ENCODE measurements around the gene CER1.

CER1 gene

DNA sequence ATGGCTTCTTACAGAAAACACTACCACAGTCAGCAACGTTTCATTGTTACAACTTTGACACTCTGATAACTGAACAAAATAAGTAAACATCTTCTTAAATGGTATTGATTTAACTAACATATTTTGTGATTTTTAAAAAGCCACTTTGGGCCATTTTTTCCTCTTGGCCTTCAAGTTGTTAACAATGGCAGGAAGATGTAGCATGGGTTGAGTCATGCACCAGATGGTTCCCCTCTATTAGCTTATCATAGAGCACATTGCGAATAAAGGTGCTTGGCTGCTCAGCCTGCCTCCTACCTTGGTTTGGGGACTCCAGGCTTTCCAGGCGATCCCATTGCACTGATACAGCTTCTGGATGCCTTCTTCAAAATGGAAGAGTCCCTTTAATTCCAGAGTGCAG is 24.1 kb upstream of the CER1 start:
- Mint-ChIP-seq H3K27ac (no peak overlapping the region), H3K9me3 (no peaks in the 10 kb centered on the region), H3K27me3 (ENCODE audit: low read depth) (peaks cover 19% of the 10 kb centered on the region), H3K36me3 (ENCODE audit: low read depth) (no peaks in the 10 kb centered on the region), H3K4me1 (ENCODE audit: low read depth) (no peaks in the 10 kb centered on the region), H3K4me3 (no peak overlapping the region)
- DNase-seq (ENCODE audit: low spot score), result no peak

DNA sequence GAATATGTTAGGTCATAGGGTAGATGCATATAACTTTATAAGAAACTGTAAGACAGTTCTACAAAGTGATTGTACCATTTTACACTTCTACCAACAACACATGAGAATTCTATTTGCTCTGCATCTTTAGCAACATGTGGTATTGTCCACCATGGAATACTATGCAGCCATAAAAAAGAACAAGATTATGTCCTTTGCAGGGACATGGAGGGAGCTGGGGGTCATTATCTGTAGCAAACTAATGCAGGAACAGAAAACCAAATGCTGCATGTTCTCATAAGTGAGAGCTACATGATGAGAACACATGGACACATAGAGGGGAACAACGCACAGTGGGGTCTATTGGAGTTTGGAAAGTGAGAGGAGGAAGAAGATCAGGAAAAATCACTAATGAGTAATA is 22.2 kb upstream of the CER1 start:
- no peaks in the 10 kb centered on the region for H3K36me3 Mint-ChIP-seq (ENCODE audit: low read depth)
- DNase-seq (ENCODE audit: low spot score), result no peak
- no peaks in the 10 kb centered on the region for H3K9me3 Mint-ChIP-seq
- no peak overlapping the region for H3K27ac Mint-ChIP-seq
- no peaks in the 10 kb centered on the region for H3K4me1 Mint-ChIP-seq (ENCODE audit: low read depth)
- no peak overlapping the region for H3K4me3 Mint-ChIP-seq
- peaks cover 11% of the 10 kb centered on the region for H3K27me3 Mint-ChIP-seq (ENCODE audit: low read depth)

DNA sequence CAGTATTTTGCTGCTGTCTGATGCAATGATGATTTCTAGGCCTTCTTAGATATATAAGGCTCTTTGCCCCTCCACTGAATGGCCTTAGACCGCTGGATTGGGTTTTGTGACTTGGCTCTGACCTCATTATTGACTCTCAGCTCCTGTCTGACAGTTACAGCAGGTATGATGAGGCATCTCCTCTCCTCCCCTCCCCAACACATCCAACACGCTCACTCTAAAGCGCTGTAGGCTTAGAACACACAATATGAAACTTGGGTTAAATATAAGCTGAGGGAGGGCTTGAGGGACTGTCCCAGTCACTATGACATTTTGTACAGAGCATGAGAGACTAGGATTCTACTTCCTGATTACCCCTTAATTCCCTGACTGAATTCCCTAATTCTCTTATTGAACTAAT is 18.8 kb upstream of the CER1 start:
- Mint-ChIP-seq H3K4me3 (no peak overlapping the region), H3K9me3 (no peaks in the 10 kb centered on the region), H3K4me1 (ENCODE audit: low read depth) (no peaks in the 10 kb centered on the region), H3K36me3 (ENCODE audit: low read depth) (no peaks in the 10 kb centered on the region), H3K27me3 (ENCODE audit: low read depth) (no peaks in the 10 kb centered on the region), H3K27ac (no peak overlapping the region)
- DNase-seq (ENCODE audit: low spot score), result no peak

DNA sequence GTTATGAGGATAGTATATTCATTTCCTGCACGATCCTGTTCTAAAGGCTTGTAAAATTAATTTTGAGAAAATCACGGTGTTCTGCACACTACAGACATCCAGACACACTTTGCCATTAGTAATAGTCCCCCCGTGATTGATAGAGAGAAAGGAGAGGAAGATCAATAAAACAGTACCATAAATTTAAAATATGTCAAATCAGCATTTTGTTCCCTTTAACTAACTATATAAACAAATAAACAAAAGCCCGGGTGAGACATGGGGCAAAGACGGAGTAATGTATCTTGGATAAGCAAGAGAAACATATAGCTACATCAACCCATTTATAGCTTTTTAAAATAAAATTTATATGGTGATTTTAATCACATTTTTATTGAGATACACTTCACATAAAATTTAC is 10.6 kb upstream of the CER1 start:
- Mint-ChIP-seq H3K27ac (no peak overlapping the region), H3K9me3 (no peaks in the 10 kb centered on the region), H3K4me3 (no peak overlapping the region), H3K27me3 (ENCODE audit: low read depth) (no peaks in the 10 kb centered on the region), H3K36me3 (ENCODE audit: low read depth) (no peaks in the 10 kb centered on the region), H3K4me1 (ENCODE audit: low read depth) (no peaks in the 10 kb centered on the region)
- DNase-seq (ENCODE audit: low spot score), result no peak

DNA sequence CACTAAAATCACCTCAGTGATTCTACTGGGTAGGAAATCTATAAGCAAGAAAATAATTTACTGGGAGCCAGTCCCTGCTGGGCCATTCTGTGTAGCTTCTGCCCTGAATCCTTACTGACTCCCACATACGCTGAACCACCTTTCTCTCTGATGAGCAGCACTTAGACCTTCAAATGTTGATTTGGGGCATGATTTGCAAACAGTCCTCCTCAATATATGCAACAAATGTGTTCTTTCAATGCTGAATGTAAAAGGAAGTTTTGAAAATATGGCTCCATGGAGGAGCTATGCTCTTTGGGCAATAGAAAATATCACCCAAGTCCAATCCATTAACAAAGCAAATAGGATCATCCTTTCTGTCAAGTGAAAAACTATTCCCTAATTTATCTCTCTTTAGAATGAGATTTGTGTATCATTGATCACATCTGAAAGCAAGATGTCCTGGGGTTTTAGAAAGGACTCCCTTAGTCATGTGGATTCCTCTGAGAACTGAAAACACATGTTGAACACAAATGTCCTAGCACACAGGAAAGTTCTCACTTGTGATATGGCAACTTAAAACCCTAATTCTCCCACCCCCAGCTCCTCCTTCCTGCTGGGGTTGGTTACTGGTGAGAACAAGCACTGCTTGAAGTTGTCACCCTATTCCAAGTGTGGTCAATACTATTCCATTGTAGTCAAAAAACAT is 8.9 kb upstream of the CER1 start:
- Mint-ChIP-seq H3K4me1 (ENCODE audit: low read depth) (no peaks in the 10 kb centered on the region), H3K27ac (no peak overlapping the region), H3K9me3 (no peaks in the 10 kb centered on the region), H3K36me3 (ENCODE audit: low read depth) (no peaks in the 10 kb centered on the region), H3K4me3 (no peak overlapping the region), H3K27me3 (ENCODE audit: low read depth) (no peaks in the 10 kb centered on the region)
- no peak for DNase-seq (ENCODE audit: low spot score)

DNA sequence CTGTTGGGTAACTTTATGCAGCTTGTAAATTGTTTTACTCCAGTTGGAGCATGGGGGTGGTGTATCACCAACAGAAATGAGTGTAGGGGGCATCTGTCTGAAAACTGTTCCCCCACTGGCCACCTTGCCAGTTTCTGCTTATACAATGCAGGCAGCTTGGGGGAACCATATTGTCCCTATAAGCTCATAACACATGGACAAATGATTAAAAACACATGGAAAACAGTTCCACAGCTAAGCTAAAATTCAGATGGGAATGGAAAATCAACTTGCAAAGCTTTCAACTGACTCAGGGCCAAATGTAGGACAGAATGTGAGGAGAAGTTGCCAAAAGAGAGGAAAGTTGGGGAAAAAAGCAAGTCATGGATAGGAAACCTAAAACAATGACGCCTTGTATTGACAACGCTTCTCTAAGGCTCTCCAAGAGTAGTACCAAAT is 7.9 kb upstream of the CER1 start:
- H3K36me3 Mint-ChIP-seq (ENCODE audit: low read depth), result no peaks in the 10 kb centered on the region
- no peak overlapping the region for H3K27ac Mint-ChIP-seq
- no peaks in the 10 kb centered on the region for H3K9me3 Mint-ChIP-seq
- DNase-seq (ENCODE audit: low spot score), result no peak
- no peak overlapping the region for H3K4me3 Mint-ChIP-seq
- H3K4me1 Mint-ChIP-seq (ENCODE audit: low read depth), result no peaks in the 10 kb centered on the region
- peaks cover 3% of the 10 kb centered on the region for H3K27me3 Mint-ChIP-seq (ENCODE audit: low read depth)

DNA sequence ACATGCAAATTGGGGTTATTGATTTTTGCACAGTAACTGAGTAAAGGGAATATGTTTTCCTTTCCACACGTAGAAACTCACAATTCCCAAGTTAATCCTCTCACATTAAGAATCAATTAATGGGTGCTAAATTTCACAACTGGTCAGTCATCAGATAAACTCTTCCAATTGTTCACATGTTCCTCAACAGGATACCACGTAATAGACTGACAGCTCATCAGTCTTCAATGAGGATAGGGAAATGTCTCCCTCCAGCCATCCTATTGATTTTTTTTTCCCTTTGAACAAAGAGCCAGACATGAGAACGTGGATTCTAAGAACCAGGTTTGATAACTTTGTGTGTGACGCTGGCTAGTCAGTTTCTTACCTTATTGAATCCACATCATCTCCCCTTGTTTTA is 768 bp upstream of the CER1 start:
- peaks cover 8% of the 10 kb centered on the region for H3K27me3 Mint-ChIP-seq (ENCODE audit: low read depth)
- H3K27ac Mint-ChIP-seq, result no peak overlapping the region
- no peaks in the 10 kb centered on the region for H3K36me3 Mint-ChIP-seq (ENCODE audit: low read depth)

DNA sequence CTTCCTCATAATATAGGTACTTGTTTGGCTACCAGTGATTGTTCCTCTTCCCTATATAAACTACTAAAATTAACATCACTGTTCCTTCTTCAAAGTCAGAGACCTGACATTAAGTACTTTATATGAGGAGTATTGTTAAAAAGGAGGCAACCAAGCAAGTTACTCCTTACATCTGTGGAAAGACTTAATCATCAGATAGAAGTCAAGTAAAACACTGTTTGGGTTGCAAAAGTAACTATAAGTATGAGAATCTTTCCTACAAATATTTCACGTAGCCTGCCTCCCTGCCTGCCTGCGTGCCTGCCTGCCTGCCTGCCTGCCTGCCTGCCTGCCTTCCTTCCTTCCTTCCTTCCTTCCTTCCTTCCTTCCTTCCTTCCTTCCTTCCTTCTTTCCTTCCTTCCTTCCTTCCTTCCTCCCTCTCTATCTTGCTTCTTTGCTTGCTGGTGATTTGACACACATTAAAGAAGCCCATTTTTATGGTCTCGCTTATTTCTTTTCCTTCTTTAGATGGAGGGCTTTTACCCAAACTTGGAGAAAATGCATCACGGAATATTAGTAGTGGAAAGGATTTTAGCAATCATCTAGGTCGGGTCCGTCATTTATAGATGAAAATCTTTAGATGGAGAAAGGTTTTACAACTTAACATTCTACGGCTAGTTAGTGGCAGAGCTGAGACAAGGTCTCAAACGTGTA is 3.2 kb downstream of the CER1 start:
- DNase-seq (ENCODE audit: low spot score), result no peak
- Mint-ChIP-seq H3K4me3 (no peak overlapping the region), H3K27ac (no peak overlapping the region), H3K27me3 (ENCODE audit: low read depth) (peaks cover 11% of the 10 kb centered on the region), H3K9me3 (no peaks in the 10 kb centered on the region), H3K4me1 (ENCODE audit: low read depth) (no peaks in the 10 kb centered on the region), H3K36me3 (ENCODE audit: low read depth) (no peaks in the 10 kb centered on the region)

More for the DNA sequence above, 768 bp upstream of the CER1 start:
- no peak for DNase-seq (ENCODE audit: low spot score)
- H3K4me3 Mint-ChIP-seq, result no peak overlapping the region
- no peaks in the 10 kb centered on the region for H3K4me1 Mint-ChIP-seq (ENCODE audit: low read depth)
- H3K9me3 Mint-ChIP-seq, result no peaks in the 10 kb centered on the region

DNA sequence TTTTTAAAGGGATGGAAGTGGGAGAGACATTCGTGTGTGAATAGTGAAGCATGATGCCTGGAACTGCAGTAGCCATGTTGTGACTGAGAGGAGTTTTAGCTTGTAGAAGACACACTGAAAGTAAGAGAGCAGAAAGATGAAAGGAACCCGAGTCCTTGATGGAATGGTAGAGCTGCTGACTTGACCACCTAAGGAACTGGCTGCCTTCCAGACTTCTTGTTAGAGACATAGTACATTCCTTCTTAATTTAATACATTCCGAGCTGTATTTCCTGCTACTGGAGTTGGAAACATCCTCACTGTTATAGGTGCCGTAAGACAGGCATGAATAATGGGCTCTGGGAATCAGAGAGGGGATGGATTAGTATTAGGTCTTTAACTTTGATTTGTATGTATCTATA is 7.4 kb downstream of the CER1 start:
- Mint-ChIP-seq H3K27me3 (ENCODE audit: low read depth) (peaks cover 14% of the 10 kb centered on the region), H3K27ac (no peak overlapping the region), H3K4me3 (no peak overlapping the region), H3K36me3 (ENCODE audit: low read depth) (no peaks in the 10 kb centered on the region), H3K9me3 (no peaks in the 10 kb centered on the region), H3K4me1 (ENCODE audit: low read depth) (no peaks in the 10 kb centered on the region)
- DNase-seq (ENCODE audit: low spot score), result no peak

DNA sequence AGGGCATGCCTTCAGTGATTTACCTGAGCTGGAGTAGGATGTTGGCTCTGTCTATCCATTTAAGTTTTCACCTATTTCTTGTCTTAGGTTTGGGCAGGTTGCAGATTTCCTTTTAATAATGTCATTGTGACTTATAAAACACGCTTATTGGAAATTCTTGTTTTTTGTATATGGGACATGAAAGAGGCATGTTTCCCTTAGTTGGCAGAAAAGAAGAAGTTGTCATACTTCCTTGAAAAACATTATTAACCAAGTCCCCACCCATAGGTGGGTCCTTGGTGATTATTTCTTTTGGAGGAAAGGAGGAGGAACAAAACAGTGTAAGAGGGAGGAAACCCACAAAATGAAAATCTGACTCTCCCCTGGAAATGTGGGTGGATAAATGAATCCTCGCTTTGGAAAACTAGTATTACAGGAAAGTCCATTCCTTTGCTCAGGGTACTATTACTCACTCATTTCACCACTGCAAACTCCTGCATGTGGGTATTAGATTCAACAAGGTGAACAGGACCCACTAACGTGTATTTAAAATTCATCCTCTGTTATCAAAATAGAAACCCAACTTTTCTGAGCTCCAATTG is 9.3 kb downstream of the CER1 start:
- Mint-ChIP-seq H3K4me3 (no peak overlapping the region), H3K27ac (no peak overlapping the region), H3K27me3 (ENCODE audit: low read depth) (peaks cover 10% of the 10 kb centered on the region), H3K4me1 (ENCODE audit: low read depth) (no peaks in the 10 kb centered on the region), H3K36me3 (ENCODE audit: low read depth) (no peaks in the 10 kb centered on the region), H3K9me3 (no peaks in the 10 kb centered on the region)
- no peak for DNase-seq (ENCODE audit: low spot score)

DNA sequence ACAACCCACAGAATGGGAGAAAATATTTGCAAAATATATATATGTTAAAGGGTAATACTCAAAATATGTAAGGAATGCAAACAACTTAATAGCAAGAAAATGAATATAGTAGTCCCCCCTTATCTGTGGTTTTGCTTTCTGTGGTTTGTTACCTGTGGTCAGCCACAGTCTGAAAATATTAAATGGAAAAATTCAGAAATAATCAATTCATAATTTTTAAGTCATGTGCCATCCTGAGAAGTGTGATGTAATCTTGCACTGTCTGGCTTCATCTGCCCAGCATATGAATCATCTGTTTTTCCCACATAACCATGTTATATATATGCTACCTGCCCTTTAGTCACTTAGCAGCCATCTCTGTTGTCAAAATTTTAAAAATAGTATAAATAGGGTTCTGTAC is 11.7 kb downstream of the CER1 start:
- H3K4me1 Mint-ChIP-seq (ENCODE audit: low read depth), result no peaks in the 10 kb centered on the region
- H3K4me3 Mint-ChIP-seq, result no peak overlapping the region
- no peak for DNase-seq (ENCODE audit: low spot score)
- H3K36me3 Mint-ChIP-seq (ENCODE audit: low read depth), result no peaks in the 10 kb centered on the region
- H3K9me3 Mint-ChIP-seq, result peaks cover 15% of the 10 kb centered on the region
- no peak overlapping the region for H3K27ac Mint-ChIP-seq
- peaks cover 6% of the 10 kb centered on the region for H3K27me3 Mint-ChIP-seq (ENCODE audit: low read depth)

DNA sequence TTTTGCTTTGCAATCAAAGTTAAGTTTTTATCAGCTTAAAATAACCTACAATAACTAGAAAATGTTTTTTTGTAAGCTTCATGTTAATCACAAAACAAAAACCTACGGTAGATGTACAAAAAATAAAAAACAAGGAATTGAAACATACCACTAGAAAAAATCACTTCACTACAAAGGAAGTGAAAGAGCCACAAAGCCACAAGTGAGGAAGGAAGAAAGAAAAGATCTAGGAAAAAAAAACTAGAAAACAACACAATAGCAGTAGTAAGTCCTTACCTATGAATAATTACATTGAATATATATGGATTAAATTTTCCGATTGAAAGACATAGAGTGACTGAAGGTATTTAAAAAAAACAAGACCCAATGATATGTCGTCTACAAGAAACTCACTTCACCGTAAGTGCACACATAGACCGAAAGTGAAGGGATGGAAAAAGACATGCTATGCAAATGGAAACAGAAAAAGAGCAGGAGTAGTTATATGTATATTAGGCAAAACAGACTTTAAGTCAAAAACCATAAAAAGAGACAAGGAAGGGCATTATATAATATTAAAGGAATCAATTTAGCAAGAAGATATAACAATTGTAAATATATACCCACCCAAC is 15.9 kb downstream of the CER1 start:
- H3K27me3 Mint-ChIP-seq (ENCODE audit: low read depth), result peaks cover 6% of the 10 kb centered on the region
- H3K9me3 Mint-ChIP-seq, result peaks cover 27% of the 10 kb centered on the region
- H3K36me3 Mint-ChIP-seq (ENCODE audit: low read depth), result no peaks in the 10 kb centered on the region
- DNase-seq (ENCODE audit: low spot score), result no peak
- H3K4me3 Mint-ChIP-seq, result no peak overlapping the region
- no peak overlapping the region for H3K27ac Mint-ChIP-seq
- H3K4me1 Mint-ChIP-seq (ENCODE audit: low read depth), result no peaks in the 10 kb centered on the region

DNA sequence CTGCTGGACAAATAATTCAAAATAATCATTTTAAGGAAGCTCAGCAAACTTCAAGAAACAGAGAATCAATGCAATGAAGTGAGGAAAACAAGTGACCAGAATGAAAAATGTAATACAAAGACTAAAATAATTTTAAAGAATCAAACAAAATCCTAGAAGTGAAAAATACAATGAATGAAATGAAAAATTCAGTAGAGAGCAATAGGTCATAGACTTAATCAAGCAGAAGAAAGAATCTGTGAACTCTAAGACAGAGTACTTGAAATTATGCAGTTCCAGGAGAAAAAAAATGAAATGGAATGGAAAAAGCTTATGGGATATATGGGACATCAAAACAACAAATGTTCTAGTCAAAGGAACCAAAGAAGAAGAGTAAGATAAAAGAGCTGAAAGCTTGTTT is 17.5 kb downstream of the CER1 start:
- no peaks in the 10 kb centered on the region for H3K36me3 Mint-ChIP-seq (ENCODE audit: low read depth)
- no peak overlapping the region for H3K4me3 Mint-ChIP-seq
- peaks cover 6% of the 10 kb centered on the region for H3K27me3 Mint-ChIP-seq (ENCODE audit: low read depth)
- H3K4me1 Mint-ChIP-seq (ENCODE audit: low read depth), result no peaks in the 10 kb centered on the region
- H3K27ac Mint-ChIP-seq, result no peak overlapping the region
- H3K9me3 Mint-ChIP-seq, result peaks cover 27% of the 10 kb centered on the region
- DNase-seq (ENCODE audit: low spot score), result no peak

DNA sequence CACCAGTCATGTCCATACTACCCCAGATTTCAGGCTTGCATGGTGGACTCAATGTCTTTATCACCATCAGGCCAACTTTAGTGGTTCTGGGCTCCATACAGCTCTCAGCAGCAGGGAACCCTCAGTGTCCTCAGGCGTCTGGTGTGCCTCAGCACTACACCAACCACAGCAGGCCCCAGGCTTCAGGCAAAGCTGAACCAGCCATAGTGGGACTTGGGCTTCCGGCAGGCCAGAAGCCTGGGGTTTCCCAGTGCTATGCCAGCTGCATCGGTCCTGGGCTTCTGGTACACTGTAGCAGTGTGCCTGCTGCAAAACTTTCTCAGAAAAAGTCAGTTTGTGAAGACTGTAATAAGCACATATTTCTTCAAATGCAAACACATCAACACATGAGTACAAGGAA is 18.3 kb downstream of the CER1 start:
- DNase-seq (ENCODE audit: low spot score), result no peak
- H3K9me3 Mint-ChIP-seq, result peaks cover 27% of the 10 kb centered on the region
- H3K27ac Mint-ChIP-seq, result no peak overlapping the region
- H3K4me1 Mint-ChIP-seq (ENCODE audit: low read depth), result no peaks in the 10 kb centered on the region
- no peaks in the 10 kb centered on the region for H3K36me3 Mint-ChIP-seq (ENCODE audit: low read depth)
- H3K4me3 Mint-ChIP-seq, result no peak overlapping the region
- peaks cover 6% of the 10 kb centered on the region for H3K27me3 Mint-ChIP-seq (ENCODE audit: low read depth)
